Myocyte (in vitro differentiated cells): ENCODE measurements around the gene PDAP1. TPM values are rescaled to one million over a fixed set of nuclear protein-coding genes. Genes with fewer than 3 reads are reported as not detected.
A peak's percentile ranks its signal among the peaks of the same experiment; 100 is the strongest.
"Not testable (repeated sequence)": the region's sequence is repeated elsewhere in the genome, so short reads cannot be mapped to it uniquely, and the experiment has no call there.

Experiments
- DNase-seq: peaks from one replicate; pipeline ENCODE4 v3.0.0-alpha.2; 2012; ENCODE audit warnings: low read depth
- total RNA-seq: library from RNA; depleted of rRNA; stranded (reverse); fragments of >200 nt; gene quantifications from 2 replicates; pipeline ENCODE4 v1.2.3, GENCODE V29; 2014

The PDAP1 gene
- total RNA-seq, 1 donor from 2014 or later: 208 TPM

DNA sequence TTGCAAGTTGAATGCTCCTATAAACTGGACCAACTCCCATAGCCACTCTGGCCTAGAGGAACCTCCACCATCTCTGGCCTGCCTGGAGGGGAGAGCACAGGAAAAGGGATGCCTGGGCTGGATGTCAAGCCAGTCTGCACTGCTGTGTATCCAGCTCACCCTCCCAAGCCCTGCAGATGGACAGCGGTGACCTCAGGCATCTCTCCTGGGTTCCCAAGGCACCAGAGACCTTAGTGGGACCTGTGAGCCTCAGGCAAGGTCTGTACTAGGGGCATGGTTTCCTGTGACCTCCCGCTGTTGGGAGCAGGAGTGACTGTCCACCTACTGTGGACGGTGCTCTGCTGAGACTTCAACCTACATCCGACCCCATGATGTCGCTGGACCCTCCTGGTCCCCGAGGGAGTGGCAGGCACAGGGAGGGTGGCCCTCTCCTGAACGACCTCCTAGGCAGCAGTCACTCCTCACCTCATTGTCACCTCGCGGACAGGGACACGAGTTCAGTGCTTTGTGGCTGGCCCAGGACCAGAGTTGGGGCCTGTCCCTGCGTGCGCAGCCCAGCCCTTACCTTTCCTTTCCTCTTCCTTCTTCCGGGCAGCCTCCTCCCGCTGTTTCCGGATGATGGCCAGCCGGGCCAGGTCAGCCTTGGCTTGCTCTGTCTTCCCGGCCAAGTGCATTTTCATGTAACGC is 11.0 kb downstream of the PDAP1 start:
- DNase-seq: no peak

DNA sequence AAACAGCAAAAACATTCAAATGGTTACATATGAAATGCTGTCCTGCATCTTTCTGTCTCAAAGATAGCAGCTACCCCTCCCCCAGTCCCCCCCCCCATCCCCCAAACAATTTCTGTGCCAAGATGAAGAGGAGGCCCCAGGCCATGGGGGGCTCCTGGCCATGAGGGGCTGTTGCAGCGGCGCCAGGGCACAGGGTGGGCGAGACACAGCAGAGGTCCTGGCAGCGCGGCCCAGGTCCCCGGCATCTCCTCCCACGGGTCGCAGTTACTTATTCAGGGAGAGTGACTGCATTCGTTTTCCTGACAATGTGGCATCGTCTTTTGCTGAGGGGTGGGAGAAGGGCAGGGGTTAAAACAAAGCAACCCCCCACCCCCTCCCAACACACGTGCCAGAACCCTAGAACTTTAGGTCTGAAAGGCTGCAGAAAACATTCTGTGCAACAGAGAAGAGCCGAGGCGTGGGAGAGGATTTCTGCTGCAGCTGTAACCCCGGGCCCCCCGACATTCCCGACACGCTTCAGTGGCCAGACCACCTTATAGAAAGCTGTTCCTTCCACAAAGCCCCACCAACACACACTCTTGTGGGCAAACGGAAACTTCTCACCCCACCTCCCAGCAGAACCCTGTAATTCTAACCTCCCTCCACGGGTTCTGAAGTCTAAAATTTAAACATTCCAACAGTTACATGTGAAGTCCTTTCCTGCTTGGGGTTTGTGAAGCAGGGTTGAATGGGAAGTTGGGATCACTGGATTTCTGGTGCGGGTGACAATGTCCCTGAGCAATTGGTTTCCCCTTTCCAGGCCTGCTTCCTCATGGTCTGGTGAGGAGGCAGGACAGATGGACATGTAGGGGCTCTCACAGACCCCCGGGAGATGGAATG is 11.7 kb downstream of the PDAP1 start:
- DNase-seq: no peak

DNA sequence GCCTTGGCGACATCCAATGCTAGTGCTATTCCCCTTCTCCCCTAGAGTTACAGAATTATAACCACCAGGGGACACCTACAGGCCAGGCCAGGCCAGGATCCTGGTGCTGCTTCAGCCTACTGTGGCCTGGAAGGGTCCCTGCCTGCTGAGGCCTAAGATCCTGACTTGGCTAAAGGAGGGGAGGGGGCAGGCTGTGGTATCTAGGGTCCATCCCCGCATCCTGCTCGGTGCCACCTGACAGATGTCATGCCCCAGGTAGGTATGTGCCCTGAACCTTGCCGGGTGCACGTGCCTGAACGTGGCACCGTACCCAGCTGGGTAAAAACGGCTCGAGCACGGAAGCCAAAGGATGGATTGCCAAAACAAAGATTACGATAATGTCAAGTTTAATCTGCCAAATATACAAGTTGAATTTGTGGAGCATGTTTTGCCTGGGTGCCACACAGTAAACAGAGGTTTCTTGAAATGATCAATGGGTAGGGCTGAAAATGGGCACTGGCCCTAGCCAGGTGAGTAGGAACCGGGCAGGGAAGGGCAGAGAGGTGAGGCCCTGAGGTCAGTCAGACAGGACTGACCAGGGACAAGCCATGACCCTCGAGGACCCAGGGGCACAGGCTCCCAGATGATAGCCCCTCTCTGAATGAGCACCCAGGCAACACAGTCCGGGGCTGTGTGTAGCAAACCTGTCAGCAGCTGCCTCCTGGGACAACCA is 12.6 kb downstream of the PDAP1 start:
- DNase-seq: no peak

DNA sequence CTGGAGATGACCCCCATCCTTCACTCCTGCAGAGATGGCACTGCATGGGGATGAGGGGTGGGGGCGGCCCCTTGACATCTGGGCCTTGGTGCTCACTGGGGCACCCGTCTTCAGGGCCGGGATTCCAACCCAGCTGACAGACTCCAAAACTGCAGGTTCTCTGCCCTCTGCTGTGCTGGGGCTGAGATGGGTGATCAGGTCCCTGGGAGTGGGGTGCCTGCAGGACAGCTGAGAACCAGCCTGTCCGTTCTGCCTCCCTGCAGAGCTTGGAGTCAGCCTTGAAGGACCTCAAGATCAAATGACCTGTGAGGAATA is 14.3 kb downstream of the PDAP1 start:
- no peak for DNase-seq

DNA sequence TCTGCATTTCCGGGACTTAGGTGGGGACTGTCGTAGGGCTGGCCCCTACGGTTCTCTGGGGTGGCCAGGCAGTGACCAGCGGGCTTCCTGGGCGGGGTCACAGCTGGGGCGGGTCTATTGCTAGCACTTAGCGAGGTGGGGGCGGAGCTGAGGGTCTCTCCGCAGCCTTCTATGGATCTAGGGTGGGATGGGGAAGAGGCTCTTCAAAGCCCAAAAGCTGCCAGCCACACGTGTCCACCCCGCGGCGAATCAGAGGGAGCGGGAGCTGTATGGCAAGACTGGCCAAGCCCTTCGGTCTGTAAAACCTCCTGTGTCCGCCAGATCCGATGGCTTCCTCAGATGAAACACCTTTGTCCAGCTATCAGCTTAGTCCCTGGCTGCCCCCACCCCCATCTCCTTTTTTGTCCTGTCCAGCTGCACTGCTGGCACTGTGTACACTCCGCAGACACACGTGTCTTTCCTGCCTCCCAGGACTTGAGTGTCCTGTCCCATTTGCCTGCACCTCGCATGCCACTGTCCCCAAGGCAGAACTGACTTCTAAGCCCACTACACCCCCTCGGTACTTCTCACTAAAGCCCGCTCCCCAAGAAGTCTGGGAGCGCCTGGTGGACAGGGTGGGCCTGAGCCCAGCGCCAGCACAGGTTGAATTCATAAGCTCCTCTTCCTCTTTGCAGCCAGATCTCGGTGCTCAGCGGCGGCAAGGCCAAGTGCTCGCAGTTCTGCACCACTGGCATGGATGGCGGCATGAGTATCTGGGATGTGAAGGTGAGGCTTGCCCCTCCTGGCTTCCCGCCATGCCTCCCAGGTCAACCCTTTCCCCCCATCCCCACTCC is 14.8 kb downstream of the PDAP1 start:
- DNase-seq: no peak

DNA sequence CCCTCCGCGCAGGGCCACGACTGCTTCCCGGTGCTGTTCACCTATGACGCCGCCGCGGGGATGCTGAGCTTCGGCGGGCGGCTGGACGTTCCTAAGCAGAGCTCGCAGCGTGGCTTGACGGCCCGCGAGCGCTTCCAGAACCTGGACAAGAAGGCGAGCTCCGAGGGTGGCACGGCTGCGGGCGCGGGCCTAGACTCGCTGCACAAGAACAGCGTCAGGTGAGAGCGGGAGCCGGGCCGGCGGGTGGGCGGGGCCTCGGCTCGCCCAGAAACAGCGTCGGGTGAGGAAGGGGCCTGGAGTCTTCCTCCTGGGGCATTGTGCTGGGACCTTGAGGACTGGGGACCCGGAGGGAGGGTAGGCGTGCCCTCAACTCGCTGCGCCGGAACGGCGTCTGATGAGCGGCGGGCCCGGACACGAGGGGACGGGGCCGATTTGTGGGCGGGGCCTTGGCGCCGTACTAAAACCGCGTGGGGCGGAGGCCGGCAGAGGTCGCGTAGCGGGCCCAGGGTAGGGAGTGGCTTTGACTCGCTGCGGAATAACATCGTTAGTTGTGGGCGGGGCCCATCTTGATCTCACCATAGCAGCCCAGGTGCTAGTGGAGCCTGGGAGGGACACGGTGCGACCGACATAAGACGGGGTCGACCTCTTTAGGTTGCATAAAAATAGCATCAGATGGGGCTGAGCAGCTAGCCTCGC is 15.6 kb downstream of the PDAP1 start:
- DNase-seq: no peak

DNA sequence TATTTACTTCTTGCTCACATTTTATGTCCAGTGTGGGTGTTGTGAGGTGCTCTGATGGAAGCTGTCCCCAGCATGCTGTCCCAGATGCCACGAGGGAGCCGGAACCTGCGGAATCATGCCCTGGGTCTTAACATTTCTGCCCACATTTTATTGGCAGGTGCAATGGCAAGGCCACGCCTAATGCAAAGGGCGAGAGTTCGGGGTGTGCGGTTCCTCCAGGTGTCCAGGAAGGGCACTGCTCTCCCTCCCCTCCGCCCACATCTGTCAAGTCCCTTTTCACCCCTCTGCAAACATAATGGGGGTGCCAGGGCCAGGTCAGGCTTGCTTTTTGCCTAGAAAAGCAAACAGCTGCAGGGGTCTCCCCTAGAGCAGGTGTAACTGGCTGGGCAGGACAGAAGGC is 16.4 kb downstream of the PDAP1 start:
- no peak for DNase-seq

DNA sequence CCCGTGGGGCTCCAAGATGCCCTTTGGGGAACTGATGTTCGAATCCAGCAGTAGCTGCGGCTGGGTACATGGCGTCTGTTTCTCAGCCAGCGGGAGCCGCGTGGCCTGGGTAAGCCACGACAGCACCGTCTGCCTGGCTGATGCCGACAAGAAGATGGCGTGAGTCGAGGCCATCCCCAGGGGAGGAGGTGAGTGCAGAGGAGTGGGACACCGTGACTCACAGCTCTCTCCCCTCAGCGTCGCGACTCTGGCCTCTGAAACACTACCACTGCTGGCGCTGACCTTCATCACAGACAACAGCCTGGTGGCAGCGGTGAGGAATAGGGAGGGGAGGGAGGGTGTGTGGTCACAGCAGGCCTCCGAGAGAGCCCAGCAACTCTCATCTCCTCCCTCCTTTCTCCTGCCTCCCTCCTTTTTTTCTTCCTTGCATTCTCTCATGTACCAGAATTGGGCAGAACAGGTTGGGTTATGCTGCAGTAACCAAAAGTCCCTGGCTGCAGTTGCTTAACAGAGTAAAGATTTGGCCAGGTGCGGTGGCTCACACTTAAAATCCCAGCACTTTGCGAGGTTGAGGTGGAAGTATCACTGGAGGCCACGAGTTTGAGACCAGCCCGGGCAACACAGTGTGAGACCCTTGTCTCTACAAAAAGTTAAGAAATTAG is 17.3 kb downstream of the PDAP1 start:
- no peak for DNase-seq

DNA sequence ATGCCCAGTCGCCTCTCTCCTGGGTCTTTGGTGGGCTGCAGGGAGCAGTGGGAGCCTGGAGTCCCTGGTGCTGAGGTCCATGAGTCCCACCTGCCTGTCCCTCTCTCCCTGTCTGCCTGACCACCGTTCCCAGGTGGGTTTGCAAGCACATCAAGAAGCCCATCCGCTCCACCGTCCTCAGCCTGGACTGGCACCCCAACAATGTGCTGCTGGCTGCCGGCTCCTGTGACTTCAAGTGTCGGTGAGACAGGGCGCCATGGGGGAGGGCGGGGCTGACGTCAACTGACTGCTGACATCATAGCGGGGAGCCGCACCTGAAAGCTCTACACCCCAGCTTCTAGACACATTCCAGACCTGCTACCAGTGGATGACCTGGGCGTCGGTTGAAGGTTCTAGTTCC is 18.6 kb downstream of the PDAP1 start:
- no peak for DNase-seq

DNA sequence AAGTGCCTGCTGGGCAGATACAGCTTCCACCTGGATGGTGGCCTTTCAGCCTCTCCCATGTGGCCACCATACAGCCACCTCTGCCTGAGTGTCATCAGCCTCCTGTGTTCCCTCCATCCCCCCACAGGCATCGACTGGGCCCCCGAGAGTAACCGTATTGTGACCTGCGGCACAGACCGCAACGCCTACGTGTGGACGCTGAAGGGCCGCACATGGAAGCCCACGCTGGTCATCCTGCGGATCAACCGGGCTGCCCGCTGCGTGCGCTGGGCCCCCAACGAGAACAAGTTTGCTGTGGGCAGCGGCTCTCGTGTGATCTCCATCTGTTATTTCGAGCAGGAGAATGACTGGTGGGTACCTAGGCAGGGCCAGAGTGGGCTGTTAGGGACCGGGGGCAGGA is 20.5 kb downstream of the PDAP1 start:
- DNase-seq: no peak

DNA sequence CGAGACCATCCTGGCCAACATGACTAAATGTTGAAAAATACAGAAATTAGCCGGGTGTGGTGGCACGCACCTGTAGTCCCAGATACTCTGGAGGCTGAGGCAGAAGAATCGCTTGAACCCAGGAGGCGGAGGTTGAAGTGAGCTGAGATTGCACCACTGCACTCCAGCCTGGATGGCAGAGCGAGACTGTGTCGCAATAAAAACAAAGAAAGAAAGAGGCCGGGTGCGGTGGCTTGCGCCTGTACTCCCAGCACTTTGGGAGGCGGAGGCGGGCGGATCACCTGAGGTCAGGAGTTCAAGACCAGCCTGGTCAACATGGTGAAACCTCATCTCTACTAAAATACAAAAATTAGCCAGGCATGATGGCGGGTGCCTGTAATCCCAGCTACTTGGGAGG is 21.2 kb downstream of the PDAP1 start:
- not testable (repeated sequence) for DNase-seq

DNA sequence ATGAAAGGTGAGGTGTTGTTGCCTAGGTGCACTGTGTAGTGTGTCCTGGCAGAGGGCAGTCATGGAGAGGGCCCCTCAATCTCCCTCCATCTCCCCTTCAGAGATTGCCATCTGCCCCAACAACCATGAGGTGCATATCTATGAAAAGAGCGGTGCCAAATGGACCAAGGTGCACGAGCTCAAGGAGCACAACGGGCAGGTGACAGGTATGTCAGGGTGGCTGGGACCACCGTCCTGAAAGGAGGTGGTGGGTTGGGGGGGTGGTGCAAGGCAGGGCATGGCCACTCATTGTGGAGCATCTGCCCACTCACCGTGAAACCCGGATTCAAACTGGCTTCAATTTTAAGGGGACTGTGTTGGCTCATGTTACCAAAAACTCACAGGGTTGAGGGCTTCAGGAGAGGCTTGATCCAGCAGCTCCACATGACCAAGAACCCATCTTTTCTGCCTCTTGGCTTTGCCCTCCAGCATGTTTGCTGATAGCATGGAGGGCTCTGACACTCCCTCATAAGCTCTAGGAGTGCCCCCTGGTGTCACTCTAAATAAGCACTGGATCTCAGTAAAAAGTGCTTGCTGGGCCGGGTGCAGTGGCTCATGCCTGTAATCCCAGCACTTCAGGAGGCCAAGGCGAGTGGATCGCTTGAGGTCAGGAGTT is 21.7 kb downstream of the PDAP1 start:
- DNase-seq: no peak

DNA sequence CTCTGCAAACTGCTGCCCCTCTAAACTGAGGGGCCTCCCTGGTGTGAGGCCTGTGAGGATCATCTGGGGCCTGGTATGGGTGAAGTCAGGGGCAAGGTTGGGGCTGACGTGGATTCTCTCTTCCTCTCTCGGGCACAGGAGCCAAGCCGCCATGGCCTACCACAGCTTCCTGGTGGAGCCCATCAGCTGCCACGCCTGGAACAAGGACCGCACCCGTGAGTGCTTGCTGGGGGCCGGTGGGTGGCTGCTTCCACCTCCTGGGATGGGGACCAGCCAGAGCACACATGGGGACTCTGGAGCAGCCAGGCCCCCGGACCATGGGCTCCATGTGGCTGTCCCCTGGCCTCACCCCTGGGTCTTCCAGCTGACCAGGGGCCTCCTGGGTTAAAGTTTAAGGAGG is 22.8 kb downstream of the PDAP1 start:
- no peak for DNase-seq

DNA sequence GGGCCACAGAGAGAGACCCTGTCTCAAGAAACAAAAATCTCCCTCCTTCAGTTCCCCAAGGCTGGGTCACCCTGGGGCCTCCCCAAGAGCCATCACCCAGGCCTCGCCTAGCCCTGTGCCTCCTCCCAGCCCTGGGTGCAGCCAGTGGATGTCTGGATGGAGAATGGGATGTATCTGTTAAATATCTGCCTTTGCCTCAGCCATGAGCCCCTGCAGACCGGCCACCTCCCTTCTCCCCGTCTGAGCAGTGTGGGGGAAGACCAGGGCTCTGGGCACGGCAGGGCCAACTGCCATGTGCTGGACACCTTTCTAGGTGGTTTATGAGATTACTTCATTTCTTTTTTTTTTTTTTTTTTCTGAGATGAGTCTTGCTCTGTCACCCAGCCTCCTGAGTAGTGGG is 23.9 kb downstream of the PDAP1 start:
- no peak for DNase-seq

DNA sequence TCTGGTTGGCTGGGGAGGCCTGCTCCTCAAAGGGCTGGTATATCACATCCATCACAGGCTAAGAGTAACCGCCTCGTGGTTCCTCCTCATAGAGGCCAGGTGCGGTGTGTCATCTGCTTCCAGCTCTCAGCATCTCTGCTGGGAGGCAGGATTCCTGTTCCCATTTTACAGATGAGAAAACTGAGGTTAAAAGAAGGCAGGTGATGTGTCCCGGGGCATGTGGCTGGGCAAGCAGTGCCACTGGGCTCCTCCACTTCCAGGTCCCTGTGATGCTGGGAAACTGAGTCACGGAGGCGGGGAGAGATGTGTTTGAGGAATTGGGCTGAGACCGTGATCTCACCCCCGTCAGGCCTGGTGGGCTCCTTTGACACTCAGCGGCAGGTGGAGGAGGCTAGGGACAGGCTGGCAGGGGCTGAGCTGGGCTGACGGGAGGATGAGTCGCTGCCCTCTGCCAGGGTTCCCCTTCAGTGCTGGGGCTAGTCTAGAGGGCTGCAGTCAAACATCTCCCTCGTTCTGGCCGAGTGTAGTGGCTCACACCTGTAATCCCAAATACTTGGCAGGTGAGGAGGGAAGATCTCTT is 24.5 kb downstream of the PDAP1 start:
- peak; percentile 73 for DNase-seq

DNA sequence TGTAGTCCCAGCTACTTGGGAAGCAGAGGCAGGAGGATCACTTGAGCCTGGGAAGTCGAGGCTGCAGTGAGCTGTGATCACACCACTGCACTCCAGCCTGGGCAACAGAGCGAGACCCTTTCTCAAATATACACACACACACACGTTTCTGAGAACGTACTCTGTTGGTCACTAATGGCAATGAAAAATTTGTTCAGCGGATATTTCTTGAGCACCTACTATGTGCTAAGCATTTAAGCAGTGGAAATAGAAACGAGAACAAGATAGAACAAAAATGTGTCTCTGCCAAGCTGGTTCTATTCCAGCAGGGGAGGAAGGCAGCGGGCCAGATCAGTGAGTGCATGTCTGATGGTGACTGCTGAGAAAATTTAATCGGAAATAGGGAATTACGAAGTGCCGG is 25.2 kb downstream of the PDAP1 start:
- no peak for DNase-seq

DNA sequence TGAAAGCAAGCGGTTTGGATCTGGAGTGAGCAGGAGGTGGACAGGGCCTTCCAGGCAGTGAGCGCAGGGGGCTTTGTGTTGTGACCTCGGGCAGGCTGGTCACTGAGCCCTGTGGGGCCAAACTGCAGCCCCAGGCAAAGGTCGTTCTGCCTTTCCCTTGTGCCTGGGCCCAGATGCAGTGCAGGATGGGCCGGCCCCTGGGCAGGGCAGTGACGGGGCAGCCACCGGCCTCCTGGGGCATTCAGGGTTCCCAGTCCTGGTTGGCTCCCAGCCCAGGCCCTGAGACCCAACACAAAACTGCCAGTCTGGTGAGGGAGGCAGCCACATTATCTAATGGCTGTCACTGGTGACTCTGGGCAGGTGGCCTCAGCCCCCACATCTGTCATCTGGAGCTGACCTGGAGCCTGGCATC is 26.7 kb downstream of the PDAP1 start:
- no peak for DNase-seq

DNA sequence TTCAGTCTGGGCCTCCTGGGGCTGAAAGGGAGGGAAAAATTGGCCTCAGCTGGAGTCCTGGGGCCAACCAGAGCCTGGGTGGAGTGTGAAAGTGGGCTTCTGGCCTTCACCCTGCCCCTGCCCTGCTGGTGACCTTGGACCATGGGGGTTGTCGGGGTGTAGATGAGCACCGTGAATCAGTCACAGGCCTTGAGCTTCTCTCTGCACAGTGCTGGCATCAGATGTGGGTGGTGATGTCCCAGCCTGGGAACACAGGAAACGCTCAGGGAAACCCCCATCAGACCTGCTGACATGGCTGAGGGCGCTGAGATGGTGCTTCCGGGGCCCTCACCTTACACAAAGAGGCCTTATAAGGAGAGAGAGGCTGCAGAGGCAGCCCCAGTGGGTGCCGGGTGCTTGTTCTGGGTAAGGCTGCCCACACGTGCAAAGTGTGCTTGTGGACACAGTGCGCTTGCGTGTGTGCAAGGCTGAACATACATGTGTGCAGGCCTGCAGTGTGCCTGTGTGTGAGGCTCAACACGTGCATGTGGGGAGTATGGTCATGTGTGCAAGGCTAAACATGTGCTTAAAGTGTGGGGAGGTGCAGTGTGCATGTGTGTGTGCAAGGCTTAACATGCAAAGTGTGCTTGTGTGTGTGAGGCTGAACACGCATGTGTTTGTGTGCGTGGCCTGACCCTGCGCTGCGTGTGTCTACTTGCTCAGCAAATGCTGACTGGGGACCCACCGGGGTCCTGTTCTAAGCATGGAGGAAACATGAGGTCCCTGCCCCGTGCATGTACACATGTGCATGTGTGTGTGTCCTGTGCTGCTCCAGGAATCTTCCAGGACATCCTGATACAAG is 27.4 kb downstream of the PDAP1 start:
- no peak for DNase-seq
